Activated naive CD4-positive, alpha-beta T cell treated with anti-CD3 and anti-CD28 coated beads, Interleukin-2, amount 50 U/mL, for 24 hours (primary cell): Measurements from ENCODE around the gene TBC1D14.

ENCODE experiments used
- H3K27ac Mint-ChIP-seq: one replicate; pipeline ENCODE4 v1.8.0; 2021; ENCODE audit warnings: mild to moderate bottlenecking, mixed read lengths
- H3K27me3 Mint-ChIP-seq: one replicate; pipeline ENCODE4 v1.8.0; 2021; ENCODE audit warnings: mixed read lengths
- H3K36me3 Mint-ChIP-seq: one replicate; pipeline ENCODE4 v1.8.0; 2021; ENCODE audit warnings: mixed read lengths
- H3K4me1 Mint-ChIP-seq: one replicate; pipeline ENCODE4 v1.8.0; 2021; ENCODE audit warnings: mixed read lengths
- H3K4me3 Mint-ChIP-seq: one replicate; pipeline ENCODE4 v1.8.0; 2021; ENCODE audit warnings: mild to moderate bottlenecking, mixed read lengths
- H3K9me3 Mint-ChIP-seq: one replicate; pipeline ENCODE4 v1.8.0; 2021; ENCODE audit warnings: mixed read lengths

The TBC1D14 gene

DNA sequence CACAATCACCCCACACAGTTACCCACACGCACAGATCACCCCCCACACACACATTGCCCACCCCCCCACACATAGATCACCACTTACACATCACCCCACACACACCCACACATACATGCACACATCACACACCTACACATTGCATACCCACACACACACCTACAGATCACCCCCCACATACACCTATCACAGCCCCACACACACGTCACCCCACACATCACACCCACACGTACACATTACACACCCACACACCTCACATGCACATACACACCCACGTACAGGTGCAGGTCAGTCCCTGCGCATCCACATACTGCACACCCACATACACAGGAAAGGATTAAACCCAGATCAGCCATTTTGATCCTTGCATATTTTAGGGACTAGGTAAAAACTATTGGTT is 118.3 kb downstream of the TBC1D14 start:
- peaks cover 6% of the 10 kb centered on the region for H3K4me1 Mint-ChIP-seq
- H3K4me3 Mint-ChIP-seq, result no peak overlapping the region
- no peaks in the 10 kb centered on the region for H3K9me3 Mint-ChIP-seq
- no peaks in the 10 kb centered on the region for H3K27me3 Mint-ChIP-seq
- H3K36me3 Mint-ChIP-seq, result peaks cover 20% of the 10 kb centered on the region
- peak overlapping the region; percentile 49 for H3K27ac Mint-ChIP-seq

DNA sequence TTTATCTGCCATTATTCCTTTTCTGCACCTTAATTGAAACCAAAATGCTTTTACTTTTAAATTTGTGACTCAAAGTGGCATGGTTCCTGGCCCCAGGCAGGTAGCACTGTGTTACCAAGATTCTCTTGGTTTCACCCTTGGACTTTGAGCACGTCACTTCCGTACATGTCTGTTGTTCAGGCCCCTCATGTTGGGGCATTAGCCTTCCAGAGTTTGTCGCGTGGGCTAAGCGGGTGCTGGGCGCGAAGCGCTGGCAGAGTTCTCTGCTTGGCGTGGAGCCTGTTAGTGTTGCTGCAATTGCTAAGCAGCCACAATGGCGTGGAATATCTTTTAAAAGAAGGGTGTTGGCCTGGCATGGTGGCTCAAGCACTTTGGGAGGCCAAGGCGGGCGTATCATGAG is 119.6 kb downstream of the TBC1D14 start:
- Mint-ChIP-seq H3K9me3 (no peaks in the 10 kb centered on the region), H3K27me3 (no peaks in the 10 kb centered on the region), H3K36me3 (peaks cover 20% of the 10 kb centered on the region), H3K27ac (peak overlapping the region; percentile 41), H3K4me1 (peaks cover 6% of the 10 kb centered on the region), H3K4me3 (no peak overlapping the region)

GRCh38 chr4:7029921-7030320 is 120.3 kb downstream of the TBC1D14 start:
- Mint-ChIP-seq H3K27ac (no peak overlapping the region), H3K36me3 (peaks cover 20% of the 10 kb centered on the region), H3K9me3 (no peaks in the 10 kb centered on the region), H3K27me3 (no peaks in the 10 kb centered on the region), H3K4me3 (no peak overlapping the region), H3K4me1 (peaks cover 6% of the 10 kb centered on the region)

GRCh38 chr4:7030856-7031255 is 121.2 kb downstream of the TBC1D14 start:
- Mint-ChIP-seq H3K4me3 (no peak overlapping the region), H3K36me3 (peaks cover 19% of the 10 kb centered on the region), H3K27me3 (no peaks in the 10 kb centered on the region), H3K27ac (no peak overlapping the region), H3K4me1 (peaks cover 6% of the 10 kb centered on the region), H3K9me3 (no peaks in the 10 kb centered on the region)

GRCh38 chr4:7031558-7032449 is 122.2 kb downstream of the TBC1D14 start:
- Mint-ChIP-seq H3K36me3 (peaks cover 17% of the 10 kb centered on the region), H3K4me3 (no peak overlapping the region), H3K4me1 (peaks cover 6% of the 10 kb centered on the region), H3K27ac (no peak overlapping the region), H3K27me3 (no peaks in the 10 kb centered on the region), H3K9me3 (no peaks in the 10 kb centered on the region)

GRCh38 chr4:7032596-7032995 is 123.0 kb downstream of the TBC1D14 start:
- peaks cover 13% of the 10 kb centered on the region for H3K4me1 Mint-ChIP-seq
- no peaks in the 10 kb centered on the region for H3K27me3 Mint-ChIP-seq
- peaks cover 13% of the 10 kb centered on the region for H3K36me3 Mint-ChIP-seq
- H3K27ac Mint-ChIP-seq, result no peak overlapping the region
- no peaks in the 10 kb centered on the region for H3K9me3 Mint-ChIP-seq
- no peak overlapping the region for H3K4me3 Mint-ChIP-seq

- no peaks in the 10 kb centered on the region for H3K9me3 Mint-ChIP-seq
- H3K27ac Mint-ChIP-seq, result no peak overlapping the region
- no peaks in the 10 kb centered on the region for H3K27me3 Mint-ChIP-seq
- peaks cover 4% of the 10 kb centered on the region for H3K36me3 Mint-ChIP-seq
- no peak overlapping the region for H3K4me3 Mint-ChIP-seq
- peaks cover 13% of the 10 kb centered on the region for H3K4me1 Mint-ChIP-seq
These were observed 124.8 kb downstream of the TBC1D14 start for GRCh38 chr4:7034262-7035081.

DNA sequence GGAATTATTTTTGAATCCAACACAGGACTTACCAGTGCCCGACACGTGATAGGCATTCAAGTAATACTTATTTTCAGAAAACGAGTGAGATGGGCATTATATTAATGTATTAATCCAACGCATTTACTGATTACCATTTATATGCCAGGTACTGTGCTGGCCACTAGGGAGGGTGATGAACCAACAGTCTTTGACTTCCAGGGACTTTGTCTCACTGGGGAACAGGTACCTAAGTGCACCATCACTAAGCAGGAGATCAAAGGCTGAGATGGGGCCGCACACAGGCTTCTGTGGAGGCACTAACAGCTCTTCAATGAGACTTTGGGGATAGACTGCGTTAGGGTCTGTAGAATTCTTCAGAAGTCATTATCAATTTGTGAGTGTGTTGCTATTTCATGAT is 127.8 kb downstream of the TBC1D14 start:
- Mint-ChIP-seq H3K4me3 (no peak overlapping the region), H3K4me1 (peaks cover 22% of the 10 kb centered on the region)

DNA sequence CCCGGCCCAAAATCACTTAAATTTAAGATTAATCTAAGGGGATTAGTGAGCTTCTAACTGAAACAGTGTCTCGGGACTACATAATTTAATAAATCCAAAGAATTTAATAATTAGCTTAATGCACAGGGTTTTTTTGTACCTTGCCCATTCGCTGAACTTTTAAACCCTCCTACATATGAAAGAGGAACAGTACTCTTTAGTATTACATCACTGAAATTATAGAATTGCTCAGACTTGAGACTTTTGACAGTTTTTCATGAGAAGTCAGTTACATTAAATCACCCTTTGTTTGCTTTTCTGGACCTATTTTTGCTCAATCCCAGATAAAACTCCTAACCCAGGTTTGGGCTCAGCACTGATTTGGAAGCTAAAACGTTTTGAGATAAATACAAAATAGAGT is 131.1 kb downstream of the TBC1D14 start:
- Mint-ChIP-seq H3K9me3 (no peaks in the 10 kb centered on the region), H3K4me1 (peaks cover 36% of the 10 kb centered on the region), H3K27me3 (no peaks in the 10 kb centered on the region), H3K36me3 (no peaks in the 10 kb centered on the region), H3K4me3 (peak overlapping the region; percentile 52), H3K27ac (no peak overlapping the region)

More for the DNA sequence above, 127.8 kb downstream of the TBC1D14 start:
- H3K27me3 Mint-ChIP-seq, result no peaks in the 10 kb centered on the region
- no peaks in the 10 kb centered on the region for H3K36me3 Mint-ChIP-seq
- no peak overlapping the region for H3K27ac Mint-ChIP-seq
- H3K9me3 Mint-ChIP-seq, result no peaks in the 10 kb centered on the region

GRCh38 chr4:7041246-7041645 is 131.6 kb downstream of the TBC1D14 start:
- Mint-ChIP-seq H3K27me3 (no peaks in the 10 kb centered on the region), H3K4me1 (peaks cover 41% of the 10 kb centered on the region)

DNA sequence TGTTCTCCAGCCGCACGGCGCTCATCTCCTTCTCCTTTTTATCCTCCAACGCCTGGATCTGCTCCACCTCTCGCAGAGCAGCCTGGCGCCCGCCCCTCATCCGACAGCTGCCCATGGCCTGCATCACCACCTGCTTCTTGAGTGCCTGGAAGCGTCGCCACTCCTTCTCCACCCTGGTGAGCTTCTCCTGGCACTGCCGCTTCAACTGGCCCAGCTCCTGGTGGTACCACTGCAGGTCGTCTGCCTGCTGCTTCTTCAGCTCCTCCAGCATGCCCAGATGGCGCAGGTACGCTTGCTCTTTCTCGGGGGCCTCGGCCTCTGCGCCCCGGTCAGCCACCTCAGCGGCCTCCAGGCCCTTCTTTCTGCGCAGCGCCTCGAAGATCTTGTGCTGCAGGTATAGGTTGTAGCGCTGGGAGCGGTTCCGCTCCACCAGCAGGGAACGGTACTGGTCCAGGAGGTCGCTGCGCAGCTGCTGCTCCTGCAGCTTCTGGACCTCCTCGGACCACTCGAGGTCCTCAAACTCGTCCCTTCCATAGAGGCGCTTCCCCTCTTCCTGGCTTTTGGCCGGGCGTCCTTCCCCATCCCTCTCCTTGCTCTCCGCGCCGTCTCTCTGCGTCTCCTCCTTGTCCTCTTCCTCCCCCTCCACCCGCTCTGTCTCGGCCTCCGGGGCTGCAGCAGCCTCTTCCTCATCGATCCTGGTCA is 132.3 kb downstream of the TBC1D14 start:
- Mint-ChIP-seq H3K4me3 (peak overlapping the region; percentile 84), H3K36me3 (no peaks in the 10 kb centered on the region), H3K27ac (peak overlapping the region; percentile 69), H3K27me3 (no peaks in the 10 kb centered on the region), H3K4me1 (peaks cover 47% of the 10 kb centered on the region), H3K9me3 (no peaks in the 10 kb centered on the region)

More at GRCh38 chr4:7041246-7041645, 131.6 kb downstream of the TBC1D14 start:
- H3K4me3 Mint-ChIP-seq, result no peak overlapping the region
- H3K9me3 Mint-ChIP-seq, result no peaks in the 10 kb centered on the region
- no peaks in the 10 kb centered on the region for H3K36me3 Mint-ChIP-seq
- no peak overlapping the region for H3K27ac Mint-ChIP-seq

DNA sequence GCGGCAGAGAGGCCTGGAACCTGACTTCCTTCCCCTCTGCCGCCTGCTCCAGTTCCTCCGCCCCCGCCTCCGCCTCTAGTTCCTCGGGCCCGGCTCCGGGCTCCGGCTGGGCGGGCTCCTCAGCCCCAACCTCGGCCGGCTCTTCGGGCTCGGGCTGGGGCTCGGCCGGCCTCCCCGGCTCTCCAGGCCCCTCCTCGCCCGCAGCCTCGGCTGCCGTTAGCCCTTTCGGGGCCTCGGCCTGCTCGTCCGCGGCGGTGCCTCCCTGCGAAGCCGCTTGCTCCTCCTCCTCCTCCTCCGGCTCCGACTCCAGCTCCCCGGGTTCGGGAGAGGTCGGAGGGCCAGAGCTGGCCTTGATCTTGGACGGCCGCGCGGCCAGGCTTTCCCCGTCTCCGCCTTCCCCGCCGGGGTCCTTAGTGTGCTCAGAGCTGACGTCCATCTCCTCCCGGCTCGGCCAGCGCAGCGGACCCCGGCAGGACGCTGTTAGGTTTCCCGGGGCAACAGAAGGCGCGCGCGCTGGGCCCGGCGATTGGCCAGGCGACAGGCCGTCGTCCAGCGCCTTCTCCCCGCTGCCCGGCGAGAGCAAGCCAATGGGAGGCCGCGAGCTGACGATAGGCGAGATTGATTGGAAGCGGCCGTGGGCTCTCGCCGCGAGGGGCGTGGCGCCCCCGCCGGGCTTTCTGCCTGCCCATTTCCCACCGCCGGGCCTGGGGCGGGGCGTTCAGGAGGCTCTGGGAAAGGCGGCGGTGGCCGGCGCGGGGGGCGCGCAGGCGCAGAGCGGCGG is 133.1 kb downstream of the TBC1D14 start:
- Mint-ChIP-seq H3K4me3 (peak overlapping the region; percentile 92), H3K36me3 (no peaks in the 10 kb centered on the region), H3K27ac (peak overlapping the region; percentile 89), H3K27me3 (no peaks in the 10 kb centered on the region), H3K4me1 (peaks cover 47% of the 10 kb centered on the region), H3K9me3 (no peaks in the 10 kb centered on the region)

- H3K36me3 Mint-ChIP-seq, result no peaks in the 10 kb centered on the region
- no peaks in the 10 kb centered on the region for H3K9me3 Mint-ChIP-seq
- H3K27ac Mint-ChIP-seq, result peak within 1 kb of the TSS; percentile 89
- peaks cover 46% of the 10 kb centered on the region for H3K4me1 Mint-ChIP-seq
- peak within 1 kb of the TSS; percentile 94 for H3K4me3 Mint-ChIP-seq
- H3K27me3 Mint-ChIP-seq, result no peaks in the 10 kb centered on the region
These were observed 133.9 kb downstream of the TBC1D14 start, which contains the start of gene TADA2B for GRCh38 chr4:7043284-7044136. Gene TADA2B, plus strand, starts transcription at chr4:7043372. Its CDS starts 208 bp downstream, at chr4:7043580.
